ENCODE results near the gene SLC15A2.
"Not testable (repeated sequence)": the region's sequence is repeated elsewhere in the genome, so short reads cannot be mapped to it uniquely, and the experiment has no call there.

The SLC15A2 gene

DNA sequence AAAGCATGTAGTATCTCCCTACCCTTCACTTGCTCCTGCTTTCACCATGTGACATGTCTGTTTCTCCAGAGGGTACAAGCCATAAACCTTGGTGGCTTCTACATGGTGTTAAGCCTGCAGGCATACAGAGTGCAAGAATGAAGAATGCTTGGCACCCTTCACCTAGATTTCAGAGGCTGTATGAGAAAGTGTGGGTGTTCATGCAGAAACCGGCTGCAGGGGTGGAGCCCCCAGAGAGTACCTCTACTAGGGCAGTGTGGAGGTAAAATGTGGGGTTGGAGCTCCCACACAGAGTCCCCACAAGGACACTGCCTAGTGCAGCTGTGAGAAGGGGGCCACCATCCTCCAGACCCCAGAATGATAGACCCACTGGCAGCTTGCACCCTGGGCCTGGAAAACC is 32.2 kb downstream of the SLC15A2 start:
- DNase-seq: peak in 1 of 3 donors; percentile 5

GRCh38 chr3:121938141-121938855 is 44.1 kb downstream of the SLC15A2 start:
- DNase-seq: not testable (repeated sequence)

DNA sequence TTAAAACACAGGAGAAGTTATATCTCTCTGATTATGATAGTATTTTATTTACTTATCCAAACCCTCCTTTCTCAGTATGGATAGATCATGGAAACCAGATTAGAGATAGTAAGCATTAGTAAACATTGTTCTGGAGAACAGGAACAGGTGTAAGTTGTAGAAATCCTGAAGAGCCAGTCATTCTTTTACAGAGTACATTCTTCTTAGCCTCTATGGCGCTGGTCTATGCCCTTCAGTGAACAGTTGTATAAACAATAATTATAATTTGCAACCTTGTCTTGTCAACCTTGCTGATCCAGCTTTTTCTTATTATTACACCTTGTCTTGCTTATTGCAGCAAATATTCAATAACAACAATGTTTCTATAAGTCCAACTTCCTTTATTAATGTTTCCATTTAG is 47.4 kb downstream of the SLC15A2 start:
- DNase-seq: no peak

- peak in 1 of 3 donors; percentile 6 for DNase-seq
Measured at GRCh38 chr3:121942116-121942786, 48.0 kb downstream of the SLC15A2 start.

DNA sequence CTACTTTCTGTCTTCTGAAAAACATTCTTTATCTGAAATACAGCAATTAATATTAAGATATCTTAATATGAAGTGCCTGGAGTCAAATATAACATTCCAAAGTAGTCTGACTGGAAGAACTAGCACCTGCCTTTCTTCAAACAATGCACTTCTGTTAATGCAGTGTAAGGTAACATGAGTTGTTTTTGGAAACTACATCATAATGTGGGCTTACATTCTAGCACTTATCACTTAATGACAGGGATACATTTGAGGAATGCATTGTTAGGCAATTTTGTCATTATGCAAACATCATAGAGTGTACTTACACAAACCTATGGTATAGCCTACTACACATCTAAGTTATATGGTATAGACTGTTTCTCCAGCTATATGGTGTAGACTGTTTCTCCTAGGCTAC is 49.2 kb downstream of the SLC15A2 start:
- DNase-seq: no peak

GRCh38 chr3:121948641-121949040 is 54.4 kb downstream of the SLC15A2 start:
- DNase-seq: no peak

DNA sequence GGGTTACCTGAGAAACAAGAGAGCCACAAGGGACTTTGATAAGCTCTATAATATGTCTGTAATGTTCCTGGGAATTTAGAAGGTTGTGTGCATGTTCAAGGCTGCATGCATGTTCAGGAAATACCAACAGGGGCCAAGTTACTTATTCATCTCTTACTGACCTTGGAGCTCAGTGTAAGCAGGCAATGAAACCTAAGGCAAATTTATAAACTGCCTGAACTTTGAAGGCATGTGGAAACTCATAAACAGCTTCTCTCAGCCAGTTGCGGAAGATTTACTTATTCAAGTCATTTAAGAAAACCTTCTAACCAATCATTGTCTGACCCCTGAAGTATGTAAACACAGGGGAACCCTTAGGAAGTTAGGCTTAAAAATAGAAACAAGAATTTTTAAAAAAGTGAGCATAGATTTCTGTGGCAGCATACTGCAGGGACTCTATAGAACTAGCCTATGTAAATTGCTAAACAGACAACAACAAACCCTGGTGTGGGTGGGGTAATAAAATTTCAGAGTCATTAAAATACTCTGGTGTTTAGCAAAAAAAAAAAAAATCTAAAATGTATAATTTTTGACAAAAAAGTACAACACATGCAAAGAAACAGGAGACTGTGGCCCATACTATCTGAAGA is 57.2 kb downstream of the SLC15A2 start:
- DNase-seq: no peak

DNA sequence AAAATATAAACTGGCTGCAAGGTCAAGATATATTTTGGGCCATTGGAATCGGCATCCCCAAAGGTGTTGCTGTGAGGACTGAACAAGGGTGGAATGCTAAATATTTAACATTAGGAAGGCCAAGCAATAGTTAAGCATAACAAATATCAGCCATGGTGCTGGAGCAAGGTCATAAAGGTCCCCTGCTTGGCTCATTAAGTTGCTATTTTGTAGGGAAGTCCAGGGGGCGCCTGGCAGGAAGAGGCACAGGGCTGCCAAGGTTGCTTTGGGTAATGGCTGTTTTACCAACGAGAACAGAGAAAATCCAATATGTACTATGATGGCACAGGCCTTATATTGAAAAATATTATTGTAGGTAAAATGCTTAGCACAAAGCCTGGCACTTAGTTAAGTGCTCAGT is 62.2 kb downstream of the SLC15A2 start:
- DNase-seq: no peak

GRCh38 chr3:121957674-121958415 is 63.6 kb downstream of the SLC15A2 start:
- DNase-seq: peak; percentile 89 to 94 (median 92)

- peak; percentile 66 to 77 (median 75) for DNase-seq
Measured at GRCh38 chr3:121958801-121959200, 64.6 kb downstream of the SLC15A2 start.

DNA sequence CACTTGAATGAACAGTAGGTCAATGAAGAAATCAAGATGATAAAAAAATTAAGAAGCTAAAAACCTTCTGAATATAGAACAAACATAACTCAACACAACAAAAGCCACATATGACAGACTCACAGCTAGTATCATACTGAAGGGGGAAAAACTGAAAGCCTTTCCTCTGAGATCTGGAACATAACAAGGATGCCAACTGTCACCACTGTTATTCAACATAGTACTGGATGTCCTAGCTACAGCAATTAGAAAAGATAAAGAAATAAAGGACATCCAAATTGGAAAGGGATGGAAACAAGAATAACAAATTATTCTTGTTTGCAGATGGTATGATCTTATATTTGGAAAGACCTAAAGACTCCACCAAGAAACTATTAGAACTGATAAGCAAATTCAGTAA is 67.1 kb downstream of the SLC15A2 start:
- no peak for DNase-seq

DNA sequence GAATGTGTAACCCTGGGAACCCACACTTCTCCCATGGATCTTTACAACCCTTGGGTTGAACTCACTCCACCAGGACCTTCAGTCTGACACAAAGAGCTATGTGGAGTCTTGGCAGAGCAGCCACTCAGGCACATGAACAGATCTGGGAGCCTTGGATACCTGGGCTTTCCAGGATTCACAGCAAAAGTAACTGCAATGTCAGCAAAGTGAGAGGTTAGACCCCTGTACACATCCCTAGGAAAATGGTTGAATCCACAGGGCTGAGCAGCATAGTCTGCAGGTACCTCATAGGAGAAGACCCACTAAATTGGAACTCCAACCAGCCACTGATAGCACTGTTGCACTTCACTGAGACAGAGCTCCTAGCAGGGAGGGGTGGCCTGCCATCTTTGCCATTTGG is 68.2 kb downstream of the SLC15A2 start:
- DNase-seq: no peak

GRCh38 chr3:121963608-121964007 is 69.4 kb downstream of the SLC15A2 start:
- no peak for DNase-seq

GRCh38 chr3:121969631-121970030 is 75.4 kb downstream of the SLC15A2 start:
- DNase-seq: no peak

GRCh38 chr3:121970047-121970446 is 75.8 kb downstream of the SLC15A2 start:
- DNase-seq: no peak

- DNase-seq: no peak
Measured at GRCh38 chr3:121974601-121975111, 80.5 kb downstream of the SLC15A2 start.

DNA sequence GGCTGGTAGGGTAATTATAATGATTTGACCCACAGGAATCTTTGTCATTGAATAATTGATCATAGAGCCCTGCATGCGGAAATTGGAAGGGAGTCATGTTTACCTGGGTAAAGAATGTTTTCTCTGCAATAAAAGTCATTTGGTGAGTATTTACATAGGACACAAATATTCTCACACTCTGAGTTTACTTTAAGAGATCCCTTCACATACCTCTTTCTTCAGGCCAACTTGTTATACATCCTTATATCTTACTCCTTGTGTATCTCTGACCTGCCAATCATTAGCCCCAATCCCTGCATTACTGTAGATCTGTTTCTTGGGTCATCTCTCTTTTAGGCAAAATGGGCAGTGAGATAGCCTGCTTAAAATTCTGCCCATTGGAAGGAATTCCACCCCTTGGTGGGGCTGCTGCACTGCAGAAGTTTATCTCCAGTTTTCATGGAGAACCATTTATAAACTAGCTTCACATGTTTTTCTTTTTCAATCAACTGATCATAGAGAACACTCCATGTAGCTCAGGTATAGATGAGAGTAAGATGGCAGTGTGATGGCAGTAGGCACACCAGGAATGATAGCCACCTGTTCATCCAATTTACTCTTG is 81.6 kb downstream of the SLC15A2 start:
- peak; percentile 39 to 46 (median 40) for DNase-seq

DNA sequence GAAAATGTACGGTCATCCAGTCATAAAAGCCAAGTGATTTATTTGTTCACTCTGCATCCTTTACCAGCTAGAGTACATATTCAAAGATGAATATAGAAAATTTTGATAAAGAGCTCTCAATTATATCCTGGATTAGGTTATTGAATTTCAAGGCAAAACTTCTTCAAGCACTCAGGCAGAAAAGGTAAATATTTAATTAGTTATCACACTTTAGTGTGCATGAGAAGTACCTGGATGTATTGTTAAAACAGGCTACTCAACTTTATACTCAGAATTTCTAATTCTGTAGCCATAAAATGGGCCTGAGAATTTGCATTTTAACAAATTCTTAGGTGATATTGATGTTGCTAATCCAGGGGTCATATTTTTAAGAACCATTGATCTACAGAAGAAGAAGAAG is 82.5 kb downstream of the SLC15A2 start:
- DNase-seq: no peak

GRCh38 chr3:121979246-121979645 is 85.0 kb downstream of the SLC15A2 start:
- no peak for DNase-seq

GRCh38 chr3:121979734-121980449 is 85.7 kb downstream of the SLC15A2 start:
- DNase-seq: peak in 2 of 3 donors; percentile 43 to 52

GRCh38 chr3:121980450-121980796 is 86.2 kb downstream of the SLC15A2 start:
- no peak for DNase-seq

GRCh38 chr3:121981473-121981872 is 87.3 kb downstream of the SLC15A2 start:
- no peak for DNase-seq

Measured in suppressor macrophage treated with lipopolysaccharide for 1 hour (primary cell).